Fibroblast of lung (primary cell): ENCODE data around the gene DDX31. TPM values are rescaled to one million over a fixed set of nuclear protein-coding genes. Genes with fewer than 3 reads are reported as not detected.
"Not testable (repeated sequence)": the region's sequence is repeated elsewhere in the genome, so short reads cannot be mapped to it uniquely, and the experiment has no call there.

Experiments
- DNase-seq, 2 donors: peaks; one replicate each; pipeline versions ENCODE4 v3.0.0 to v3.0.0-alpha.2; 2010; ENCODE audit warnings: low read depth in 2 of 2
- H2AFZ ChIP-seq: 2 replicates; pipeline ENCODE4 v1.5.1; 2012; ENCODE audit warnings: low read length, control low read depth, inconsistent platforms
- H3K27ac ChIP-seq: 2 replicates; pipeline ENCODE4 v1.5.1; 2011; ENCODE audit warnings: low read length, control low read depth; ENCODE audit not compliant: insufficient read depth
- H3K27me3 ChIP-seq: 2 replicates; pipeline ENCODE4 v1.5.1; 2011; ENCODE audit warnings: mild to moderate bottlenecking, low read length; ENCODE audit not compliant: control insufficient read depth, insufficient read depth
- H3K36me3 ChIP-seq: 2 replicates; pipeline ENCODE4 v1.5.1; 2011; ENCODE audit warnings: low read length; ENCODE audit not compliant: control insufficient read depth, insufficient read depth
- H3K4me1 ChIP-seq: 2 replicates; pipeline ENCODE4 v1.5.1; 2011; ENCODE audit warnings: low read length; ENCODE audit not compliant: control insufficient read depth, insufficient read depth; ENCODE audit errors: extremely low read depth
- H3K4me2 ChIP-seq: 2 replicates; pipeline ENCODE4 v1.5.1; 2011; ENCODE audit warnings: low read length, control low read depth; ENCODE audit not compliant: insufficient read depth; ENCODE audit errors: extremely low read depth
- H3K4me3 ChIP-seq, 4 experiments: fragments of 200-600 bp in 1 of 4; sonication (generic) in 1 of 4; replicated peaks in 1 of 4; 2 replicates each; pipeline ENCODE4 v1.5.1; 2011 to 2016; ENCODE audit warnings: low read length in 4 of 4, low read depth in 3 of 4, mild to moderate bottlenecking in 3 of 4, control low read depth in 2 of 4, inconsistent platforms in 1 of 4, mixed read lengths in 1 of 4; ENCODE audit not compliant: insufficient read depth in 1 of 4; ENCODE audit errors: control extremely low read depth in 1 of 4
- H3K79me2 ChIP-seq: 2 replicates; pipeline ENCODE4 v1.5.1; 2012; ENCODE audit warnings: mild to moderate bottlenecking, low read length, inconsistent platforms; ENCODE audit not compliant: control insufficient read depth, insufficient read depth
- H3K9ac ChIP-seq: 2 replicates; pipeline ENCODE4 v1.5.1; 2011; ENCODE audit warnings: mild to moderate bottlenecking, low read length, control low read depth; ENCODE audit not compliant: insufficient read depth
- H3K9me3 ChIP-seq: 2 replicates; pipeline ENCODE4 v1.5.1; 2012; ENCODE audit warnings: low read depth, low read length; ENCODE audit not compliant: control insufficient read depth, insufficient read depth
- H4K20me1 ChIP-seq: 2 replicates; pipeline ENCODE4 v1.5.1; 2011; ENCODE audit warnings: low read length; ENCODE audit not compliant: control insufficient read depth, insufficient read depth; ENCODE audit errors: extremely low read depth
- CTCF ChIP-seq, 2 donors: IDR thresholded peaks in 1 of 2; conservative IDR thresholded peaks in 1 of 2; 1 replicate in 1 of 2; 2 replicates in 1 of 2; pipeline ENCODE4 v1.5.1; 2011 to 2012; ENCODE audit warnings: low read length in 2 of 2, control low read depth in 1 of 2, inconsistent platforms in 1 of 2, low read depth in 1 of 2, mild to moderate bottlenecking in 1 of 2
- EZH2 ChIP-seq: IDR thresholded peaks from 2 replicates; pipeline ENCODE4 v1.5.1; 2012; ENCODE audit warnings: low read length, control low read depth, mild to moderate bottlenecking; ENCODE audit errors: missing control alignments
- polyA minus RNA-seq: library from RNA; depleted of rRNA, polyadenylated mRNA; stranded (reverse); fragments of >200 nt; gene quantifications from 2 replicates; pipeline ENCODE4 v1.2.3, GENCODE V29; 2011; ENCODE audit warnings: low replicate concordance
- polyA plus RNA-seq, 2 donors: library from polyadenylated mRNA; depleted of rRNA in 1 of 2; stranded (reverse) in 1 of 2; unstranded in 1 of 2; fragments of >200 nt; gene quantifications; 2 replicates each; pipeline ENCODE4 v1.2.1, GENCODE V29; 2011 to 2012; ENCODE audit warnings: missing spikeins in 1 of 2
- total RNA-seq: library from RNA; depleted of rRNA; stranded (reverse); fragments of >200 nt; gene quantifications from 2 replicates; pipeline ENCODE4 v1.2.1, GENCODE V29; 2014

The DDX31 gene
- 9.5 and 10.1 TPM in 2 replicates for total RNA-seq
- 10.8 and 13.1 TPM in 2 replicates for polyA plus RNA-seq
- 7.3 and 10.7 TPM in 2 replicates for polyA plus RNA-seq (2012)
- polyA minus RNA-seq = 8.1 and 9.2 TPM in 2 replicates

- H3K27me3 ChIP-seq = no peaks in the 10 kb centered on the region
- peak within 1 kb of the TSS; percentile 78 to 95 (median 90) for H3K4me3 ChIP-seq
- TF ChIP-seq EZH2 = no peak
- TF ChIP-seq CTCF (conservative IDR thresholded peaks at IDR 0.05 in 1 of 2, IDR thresholded peaks at IDR 0.05 in 1 of 2; ENCODE audit: low read depth in 1 of 2, low read length in 2 of 2) = no peak
- peak; percentile 81 to 82 for DNase-seq
- peak within 1 kb of the TSS; percentile 97 for H3K9ac ChIP-seq
- no peaks in the 10 kb centered on the region for H4K20me1 ChIP-seq
- peak within 1 kb of the TSS; percentile 79 for H3K4me2 ChIP-seq
- H3K36me3 ChIP-seq = no peaks in the 10 kb centered on the region
- peak within 1 kb of the TSS; percentile 92 for H2AFZ ChIP-seq
- peak within 1 kb of the TSS; percentile 99 for H3K27ac ChIP-seq
- peaks cover 70% of the 10 kb centered on the region for H3K79me2 ChIP-seq
- no peaks in the 10 kb centered on the region for H3K9me3 ChIP-seq
- no peaks in the 10 kb centered on the region for H3K4me1 ChIP-seq
These were observed at the start of gene DDX31 for GRCh38 chr9:132669698-132670456. Gene DDX31, minus strand, starts transcription at chr9:132669983. Its CDS starts 49 bp downstream, at chr9:132669934.

GRCh38 chr9:132718381-132718928, 48.7 kb upstream of the DDX31 start:
- not testable (repeated sequence) for H3K36me3 ChIP-seq, H4K20me1 ChIP-seq, H3K27me3 ChIP-seq, H3K4me1 ChIP-seq, H3K4me3 ChIP-seq, DNase-seq, H2AFZ ChIP-seq, H3K27ac ChIP-seq, H3K9me3 ChIP-seq, H3K79me2 ChIP-seq, H3K4me2 ChIP-seq, H3K9ac ChIP-seq

DNA sequence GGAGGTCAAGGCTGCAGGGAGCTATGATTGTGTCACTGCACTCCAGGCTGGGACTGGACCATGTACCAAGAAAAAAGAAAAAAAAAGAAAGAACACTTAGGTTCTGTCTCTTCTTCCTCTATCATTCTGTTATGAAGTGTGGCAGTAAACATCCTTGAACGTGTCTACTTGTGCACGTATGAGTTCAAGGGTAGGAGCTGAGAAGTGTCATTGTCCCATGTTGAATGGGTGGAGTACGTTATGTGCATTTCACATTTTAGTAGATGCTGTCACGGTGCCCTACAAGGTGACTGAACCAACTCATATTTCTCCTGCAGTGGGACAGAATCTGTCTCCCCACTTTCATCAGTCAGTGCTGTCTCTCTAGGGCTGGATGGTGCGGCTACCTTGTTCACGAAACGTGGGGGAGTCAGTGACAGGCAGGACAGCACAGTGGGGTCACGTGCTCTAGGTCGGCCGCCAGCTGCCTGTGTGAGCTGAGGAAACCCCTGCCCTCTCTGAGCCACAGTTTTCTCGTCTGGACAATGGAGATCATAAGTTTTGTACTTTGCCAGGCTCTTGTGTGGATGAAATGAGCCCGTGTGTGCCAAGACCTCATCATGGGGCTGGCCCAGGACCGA, 47.7 kb upstream of the DDX31 start:
- no peaks in the 10 kb centered on the region for H4K20me1 ChIP-seq
- no peaks in the 10 kb centered on the region for H3K4me1 ChIP-seq
- H3K27ac ChIP-seq = no peak overlapping the region
- no peak overlapping the region for H3K9ac ChIP-seq
- H3K4me3 ChIP-seq = no peak overlapping the region
- H3K36me3 ChIP-seq = no peaks in the 10 kb centered on the region
- no peaks in the 10 kb centered on the region for H3K27me3 ChIP-seq
- no peak overlapping the region for H2AFZ ChIP-seq
- H3K79me2 ChIP-seq = no peaks in the 10 kb centered on the region
- DNase-seq = no peak
- no peaks in the 10 kb centered on the region for H3K9me3 ChIP-seq
- no peak overlapping the region for H3K4me2 ChIP-seq
- TF ChIP-seq CTCF (conservative IDR thresholded peaks at IDR 0.05 in 1 of 2, IDR thresholded peaks at IDR 0.05 in 1 of 2; ENCODE audit: low read depth in 1 of 2, low read length in 2 of 2) = no peak
- no peak for TF ChIP-seq EZH2
